ENCODE results near the gene NSUN3. TPM values are rescaled to one million over a fixed set of nuclear protein-coding genes. Genes with fewer than 3 reads are reported as not detected.
A peak's percentile ranks its signal among the peaks of the same experiment; 100 is the strongest.

The NSUN3 gene
- total and polyA plus RNA-seq, 8 donors: 3.3 to 9.7 (median 5.4) TPM

DNA sequence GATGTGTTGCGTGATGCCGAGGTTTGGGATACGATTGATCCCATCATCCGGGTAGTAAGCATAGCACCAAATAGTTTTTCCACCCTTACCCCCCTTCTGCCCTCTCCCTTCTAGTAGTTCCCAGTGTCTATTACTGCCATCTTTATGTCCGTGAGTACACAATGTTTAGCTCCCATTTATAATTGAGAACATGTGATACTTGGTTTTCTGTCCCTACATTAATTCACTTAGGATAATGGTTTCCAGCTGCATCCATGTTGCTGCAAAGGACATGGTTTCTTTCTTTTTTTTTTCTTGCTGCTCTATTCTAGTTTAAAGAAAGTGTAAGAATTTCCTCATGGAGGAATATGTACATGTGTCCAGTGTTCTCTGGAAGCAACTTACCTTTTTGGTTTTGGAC, 51.8 kb downstream of the NSUN3 start:
- H3K4me1 ChIP-seq: no peaks in the 10 kb centered on the region
- TF ChIP-seq CTCF (IDR thresholded peaks at IDR 0.05): no peak
- no peak overlapping the region for H3K4me3 ChIP-seq
- ATAC-seq: no peak
- H3K27me3 ChIP-seq: no peaks in the 10 kb centered on the region
- intact Hi-C loops (cut with DNase I): no loop called here
- DNase-seq: no peak
- no peaks in the 10 kb centered on the region for H3K9me3 ChIP-seq
- WGBS, 2 donors: 93 to 94% methylated on average over 5 of the region's 5 CpGs
- H3K36me3 ChIP-seq: no peaks in the 10 kb centered on the region
- no peak overlapping the region for H3K27ac ChIP-seq
- no peak for FAIRE-seq

DNA sequence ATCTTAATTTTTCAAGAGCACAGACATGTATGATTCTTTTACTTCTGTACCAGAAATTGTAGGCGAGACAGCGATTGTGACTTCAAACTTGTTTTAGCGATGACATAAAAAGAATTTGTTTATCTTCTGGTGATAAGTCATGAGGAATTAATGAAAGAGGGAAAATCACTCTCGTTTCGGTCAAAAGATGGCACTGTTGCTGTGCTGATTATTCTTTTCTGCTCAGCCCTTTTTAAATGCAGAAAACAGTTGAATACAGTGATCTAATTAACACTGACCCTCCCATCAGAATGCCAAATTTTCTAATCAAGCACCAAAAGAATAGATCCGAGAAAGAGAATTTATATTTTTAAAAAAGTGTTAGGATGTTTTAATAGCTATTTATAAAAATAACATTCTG, 52.6 kb downstream of the NSUN3 start:
- Histone ChIP-seq H3K9me3 (no peaks in the 10 kb centered on the region), H3K27ac (no peak overlapping the region), H3K36me3 (no peaks in the 10 kb centered on the region), H3K27me3 (no peaks in the 10 kb centered on the region), H3K4me3 (no peak overlapping the region), H3K4me1 (no peaks in the 10 kb centered on the region)
- 57 to 72% methylated on average over 6 of the region's 6 CpGs for WGBS, 2 donors
- intact Hi-C loops (cut with DNase I): no loop called here
- no peak for FAIRE-seq
- TF ChIP-seq CTCF (IDR thresholded peaks at IDR 0.05): no peak
- DNase-seq: no peak
- peak in 1 of 4 donors; percentile 44 for ATAC-seq

DNA sequence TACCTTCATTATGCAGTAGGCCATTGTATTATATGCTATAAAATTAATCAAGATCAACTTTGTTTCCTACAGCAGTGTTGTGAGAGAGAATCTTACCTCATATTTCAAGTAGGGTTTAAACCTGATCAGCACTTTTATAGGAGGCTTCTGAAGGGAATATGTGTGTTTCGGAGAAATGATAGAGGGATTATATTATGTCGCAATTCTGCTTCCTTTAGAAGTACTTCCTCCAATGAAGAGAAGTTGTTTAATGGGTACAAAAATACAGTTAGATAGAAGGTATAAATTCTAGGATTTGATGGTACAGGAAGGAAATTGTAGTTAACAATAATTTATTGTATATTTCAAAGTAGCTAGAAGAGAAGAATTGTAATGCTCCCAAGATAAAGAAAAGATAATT, 54.9 kb downstream of the NSUN3 start:
- ATAC-seq (no peak), DNase-seq (no peak), FAIRE-seq (no peak)
- no peaks in the 10 kb centered on the region for H3K4me1 ChIP-seq
- no peak for TF ChIP-seq CTCF (IDR thresholded peaks at IDR 0.05)
- intact Hi-C loops (cut with DNase I): no loop called here
- no peaks in the 10 kb centered on the region for H3K36me3 ChIP-seq
- no peak overlapping the region for H3K27ac ChIP-seq
- no peaks in the 10 kb centered on the region for H3K27me3 ChIP-seq
- 93 to 99% methylated on average over 2 of the region's 2 CpGs for WGBS, 2 donors
- no peak overlapping the region for H3K4me3 ChIP-seq
- no peaks in the 10 kb centered on the region for H3K9me3 ChIP-seq

DNA sequence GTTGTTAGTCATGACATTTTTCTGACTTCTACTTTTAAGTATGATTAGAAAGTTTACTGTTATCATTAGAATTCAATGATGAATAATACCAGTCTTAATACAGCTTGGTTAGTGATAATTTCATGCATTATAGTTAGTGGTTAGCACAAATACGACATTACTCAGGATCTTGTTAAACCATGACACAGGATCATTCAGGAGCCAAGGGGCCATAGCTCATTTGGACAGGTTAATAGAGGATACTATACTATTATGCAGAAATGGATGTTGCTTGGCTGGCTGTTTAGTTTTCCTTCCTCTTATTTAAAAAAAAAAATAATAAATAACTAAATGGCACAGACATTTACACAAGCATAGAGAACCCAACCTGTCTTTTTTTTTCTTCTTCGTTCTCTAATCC, 55.5 kb downstream of the NSUN3 start:
- 88 to 91% methylated on average over 2 of the region's 2 CpGs for WGBS, 2 donors
- FAIRE-seq (no peak), ATAC-seq (no peak), DNase-seq (no peak)
- no peak for TF ChIP-seq CTCF (IDR thresholded peaks at IDR 0.05)
- H3K27ac ChIP-seq: no peak overlapping the region
- no peaks in the 10 kb centered on the region for H3K9me3 ChIP-seq
- H3K36me3 ChIP-seq: no peaks in the 10 kb centered on the region
- intact Hi-C loops (cut with DNase I): no loop called here
- no peaks in the 10 kb centered on the region for H3K27me3 ChIP-seq
- H3K4me1 ChIP-seq: no peaks in the 10 kb centered on the region
- H3K4me3 ChIP-seq: no peak overlapping the region

- H3K4me1 ChIP-seq: no peaks in the 10 kb centered on the region
- DNase-seq (no peak), ATAC-seq (no peak), FAIRE-seq (no peak)
- H3K27me3 ChIP-seq: no peaks in the 10 kb centered on the region
- no peak overlapping the region for H3K4me3 ChIP-seq
- no peak for TF ChIP-seq CTCF (IDR thresholded peaks at IDR 0.05)
- 93 to 95% methylated on average over 2 of the region's 2 CpGs for WGBS, 2 donors
- intact Hi-C loops (cut with DNase I): no loop called here
- H3K36me3 ChIP-seq: peaks cover 0 to 3% (median 0%) of the 10 kb centered on the region in 3 donors
- no peaks in the 10 kb centered on the region for H3K9me3 ChIP-seq
- H3K27ac ChIP-seq: no peak overlapping the region
Observed at GRCh38 chr3:94121161-94121560, 58.3 kb downstream of the NSUN3 start.
